GM18505 (cell line): ENCODE results near the gene NKD2.

Experiments
- ATAC-seq: cut with Tn5 transposase; IDR thresholded peaks from one replicate; pipeline ENCODE4 v1.9.1; 2021; ENCODE audit not compliant: unreplicated experiment
- POLR2A ChIP-seq: IDR thresholded peaks from 4 replicates; pipeline ENCODE4 v1.6.1; 2011; ENCODE audit warnings: borderline replicate concordance; ENCODE audit not compliant: insufficient read depth, insufficient read length; ENCODE audit errors: extremely low read depth

Gene NKD2, protein sequence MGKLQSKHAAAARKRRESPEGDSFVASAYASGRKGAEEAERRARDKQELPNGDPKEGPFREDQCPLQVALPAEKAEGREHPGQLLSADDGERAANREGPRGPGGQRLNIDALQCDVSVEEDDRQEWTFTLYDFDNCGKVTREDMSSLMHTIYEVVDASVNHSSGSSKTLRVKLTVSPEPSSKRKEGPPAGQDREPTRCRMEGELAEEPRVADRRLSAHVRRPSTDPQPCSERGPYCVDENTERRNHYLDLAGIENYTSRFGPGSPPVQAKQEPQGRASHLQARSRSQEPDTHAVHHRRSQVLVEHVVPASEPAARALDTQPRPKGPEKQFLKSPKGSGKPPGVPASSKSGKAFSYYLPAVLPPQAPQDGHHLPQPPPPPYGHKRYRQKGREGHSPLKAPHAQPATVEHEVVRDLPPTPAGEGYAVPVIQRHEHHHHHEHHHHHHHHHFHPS

DNA sequence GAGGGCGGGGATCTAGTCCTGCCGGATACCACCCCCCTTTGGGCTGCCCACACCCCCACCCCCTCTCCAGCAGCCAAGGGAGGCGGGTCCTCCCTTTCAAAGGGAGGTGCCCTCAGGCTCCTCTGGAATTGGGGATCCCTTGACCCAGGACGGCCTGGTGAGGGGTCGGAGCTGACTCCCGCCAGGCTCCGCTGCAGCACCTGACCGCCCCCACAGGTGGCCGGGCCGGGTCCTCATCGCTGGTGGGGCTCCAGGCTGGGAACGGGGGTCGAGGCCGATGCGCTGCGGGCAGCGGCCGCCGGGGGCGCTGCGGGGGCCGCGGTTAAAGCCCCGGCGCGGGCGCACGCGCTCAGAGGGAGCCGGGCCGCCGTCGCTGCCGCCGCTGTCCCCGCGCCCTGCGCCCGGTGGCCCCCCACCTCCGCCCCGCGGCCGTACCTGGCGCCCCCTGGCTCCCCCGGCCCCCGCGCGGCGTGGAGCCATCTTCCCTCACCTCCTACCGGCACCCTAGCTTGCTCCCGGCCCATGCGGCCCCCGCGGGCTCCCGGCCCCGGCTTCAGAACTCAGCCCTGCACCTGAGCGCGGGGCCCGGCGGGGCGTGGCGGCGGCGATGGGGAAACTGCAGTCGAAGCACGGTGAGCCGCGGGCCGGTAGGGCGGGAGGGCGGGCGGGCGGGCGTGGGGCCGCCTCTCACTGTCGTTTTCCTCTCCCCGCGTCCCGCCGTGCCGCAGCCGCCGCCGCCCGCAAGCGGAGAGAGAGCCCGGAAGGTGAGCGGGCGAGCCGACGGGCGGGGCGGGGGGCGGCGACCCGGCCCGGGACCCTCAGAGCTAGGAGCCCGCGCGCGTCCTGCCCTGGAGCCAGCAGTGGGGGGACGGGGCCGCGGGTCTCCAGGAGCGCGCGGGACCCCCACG is at the start of gene NKD2:
Gene NKD2, plus strand, starts transcription at position 352 of the 908 bp plus-strand sequence. Its CDS starts 256 bp downstream, at position 608.
- ATAC-seq = no peak
- TF ChIP-seq POLR2A = no peak

DNA sequence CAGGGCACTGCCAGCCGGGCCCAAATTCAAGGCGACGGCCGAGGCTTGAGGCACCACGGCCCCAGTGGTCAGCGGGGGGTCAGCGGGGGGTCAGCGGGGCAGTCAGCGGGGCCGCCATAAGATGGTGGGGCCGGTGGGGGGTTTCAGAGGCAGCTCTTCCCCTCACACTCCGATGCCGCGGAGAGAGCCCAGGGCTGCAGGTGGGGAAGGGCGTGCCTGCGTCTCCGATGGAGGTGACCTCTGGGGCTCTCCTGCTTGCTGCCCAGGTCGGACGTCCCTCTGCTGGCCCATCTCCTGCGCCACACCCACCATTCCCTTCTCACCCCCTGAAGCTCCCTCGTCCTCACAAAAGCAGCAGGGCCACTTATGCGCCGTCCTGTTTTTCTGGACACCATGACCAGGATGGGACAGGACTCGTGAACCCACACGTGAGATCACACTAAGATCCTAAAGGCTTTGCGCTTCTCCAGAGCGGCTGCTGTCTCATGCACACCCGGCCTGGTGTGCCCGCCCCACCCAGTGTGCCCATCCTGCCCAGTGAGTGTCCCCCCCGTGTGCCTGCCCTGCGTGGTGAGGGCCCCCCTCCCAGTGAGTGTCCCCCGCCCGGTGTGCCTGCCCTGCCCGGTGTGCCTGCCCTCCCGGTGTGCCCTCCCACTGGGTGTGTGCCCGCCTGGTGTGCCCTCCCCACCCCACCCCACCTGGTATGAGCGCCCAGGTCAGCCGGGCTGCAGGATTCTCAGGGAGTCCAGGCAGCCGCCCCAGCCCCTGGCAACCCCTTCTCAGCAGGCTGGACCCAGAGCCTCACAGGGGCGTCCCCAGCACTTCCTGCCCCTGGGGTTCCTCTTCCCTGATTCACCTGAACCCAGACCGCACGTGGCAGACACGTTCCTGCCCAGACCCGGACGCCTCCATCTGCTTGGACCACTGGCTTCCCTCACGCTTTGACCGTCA is 48.7 kb upstream of the NKD2 start:
- no peak for TF ChIP-seq POLR2A
- no peak for ATAC-seq

DNA sequence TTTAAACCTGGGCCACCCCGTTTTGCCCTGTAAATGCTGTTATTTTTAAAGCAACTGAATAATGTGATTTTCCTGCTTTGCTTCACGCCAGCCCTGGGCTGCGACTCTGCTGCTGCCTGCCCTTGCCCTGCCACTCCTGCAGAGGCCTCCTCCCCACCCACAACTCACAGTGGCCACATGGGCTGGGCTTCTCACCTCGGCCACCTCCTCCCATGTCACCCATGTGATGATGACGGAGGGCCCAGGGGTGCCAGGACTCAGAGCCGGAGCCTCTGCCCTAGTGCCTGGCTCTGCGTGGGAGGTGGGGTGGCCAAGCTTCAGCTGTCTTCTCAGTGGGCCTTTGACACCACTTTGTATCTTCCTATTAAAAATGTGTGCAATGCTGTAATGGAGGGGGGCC is 48.1 kb upstream of the NKD2 start:
- no peak for ATAC-seq
- no peak for TF ChIP-seq POLR2A

DNA sequence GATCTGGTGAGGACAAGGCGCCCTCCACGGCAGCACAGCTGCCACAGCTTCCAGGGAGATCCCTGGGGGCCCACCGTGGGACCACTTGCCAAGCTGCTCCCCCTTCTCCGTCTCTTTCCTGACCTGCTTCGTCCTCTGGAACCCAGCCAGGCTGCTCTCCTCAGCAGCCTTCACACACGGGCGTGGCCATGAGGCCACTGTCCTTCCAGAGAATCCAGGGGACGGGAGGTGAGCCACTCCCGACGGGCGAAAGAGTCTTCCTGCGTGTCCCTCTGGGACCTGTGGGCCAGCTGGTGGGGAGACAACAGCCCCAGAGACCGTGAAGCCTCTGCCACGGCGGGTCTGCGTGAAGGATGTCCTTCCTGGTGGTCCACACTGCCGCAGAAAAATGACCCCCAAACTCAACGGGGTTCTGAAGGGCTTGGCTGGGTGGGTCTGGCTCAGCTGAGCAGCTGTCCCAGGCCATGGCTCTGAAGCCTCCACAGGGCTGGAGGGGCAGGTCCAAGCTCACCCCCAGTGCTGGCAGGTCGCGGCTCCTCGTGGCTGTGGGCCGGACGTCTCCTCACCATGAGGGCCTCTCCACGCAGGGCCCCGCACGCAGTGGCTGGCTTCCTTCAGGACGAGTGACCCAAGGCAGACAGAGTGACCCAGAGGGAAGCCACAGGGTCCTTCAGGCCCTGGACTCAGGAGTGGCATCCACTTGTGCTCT is 47.4 kb upstream of the NKD2 start:
- ATAC-seq = no peak

DNA sequence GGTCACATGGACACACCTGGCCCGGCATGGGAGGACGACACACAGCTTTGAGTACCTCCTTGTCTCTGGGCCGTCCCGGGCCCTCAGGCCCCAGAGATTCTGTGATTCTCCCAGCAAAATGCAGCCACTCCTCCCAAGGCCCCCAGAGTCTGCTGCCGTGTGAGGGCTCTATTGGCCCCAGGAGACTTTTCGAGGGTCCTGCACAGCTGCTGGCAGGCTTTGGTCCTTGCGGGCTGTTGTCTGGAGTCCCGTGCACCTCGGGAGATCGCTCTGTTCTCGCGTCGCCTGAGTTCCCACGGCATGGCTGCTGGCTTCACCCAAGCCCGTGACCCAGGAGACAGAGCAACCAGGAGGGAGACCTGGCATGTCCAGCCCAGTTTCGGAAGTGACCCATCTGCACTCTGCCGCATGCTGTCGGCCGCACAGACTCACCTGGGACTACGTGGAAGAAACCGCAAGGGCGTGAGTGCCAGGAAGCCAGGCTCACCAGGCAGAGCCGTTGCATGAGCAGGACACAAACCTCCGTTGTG is 46.8 kb upstream of the NKD2 start:
- TF ChIP-seq POLR2A = no peak
- ATAC-seq = no peak

More for the DNA sequence above, 47.4 kb upstream of the NKD2 start:
- TF ChIP-seq POLR2A = no peak

DNA sequence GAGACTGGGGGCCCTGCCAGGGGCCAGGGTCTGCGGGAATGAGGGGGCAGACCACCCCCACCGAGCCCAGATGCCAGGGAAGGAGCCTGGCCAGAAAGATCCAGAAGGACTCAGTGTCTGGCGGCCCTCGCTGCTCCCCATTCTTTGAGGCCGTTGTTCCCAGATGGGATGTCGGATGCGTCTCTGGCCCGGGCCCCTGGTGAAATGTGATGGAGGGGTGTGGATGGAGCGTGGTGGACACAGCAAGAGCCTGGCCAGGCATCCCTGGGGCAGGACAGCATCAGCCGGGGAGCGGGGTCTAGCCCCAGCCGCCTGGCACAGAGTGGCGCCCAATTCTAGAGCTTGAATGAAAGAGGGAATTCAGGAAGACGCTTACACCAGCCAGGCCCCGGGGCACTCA is 46.2 kb upstream of the NKD2 start:
- no peak for ATAC-seq
- TF ChIP-seq POLR2A = no peak

DNA sequence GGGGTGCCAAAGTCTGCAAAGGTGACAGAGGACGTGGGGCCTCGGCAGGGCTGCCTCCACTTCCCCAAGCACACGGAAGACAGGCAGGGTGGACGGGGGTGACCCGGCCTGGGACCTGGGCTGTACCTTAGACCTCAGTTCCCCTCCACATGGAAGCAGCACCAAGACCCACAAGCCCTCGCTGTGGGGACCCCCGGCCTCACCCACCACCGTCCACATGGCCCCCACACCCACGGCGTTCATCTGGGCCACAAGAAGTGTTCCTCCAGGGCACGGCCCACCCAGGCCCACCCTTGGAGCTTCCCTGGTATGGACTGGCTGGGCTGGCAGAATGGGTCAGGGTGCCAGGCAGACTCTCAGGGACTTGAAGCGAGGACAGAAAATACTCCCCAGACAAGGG is 45.8 kb upstream of the NKD2 start:
- ATAC-seq = no peak
- no peak for TF ChIP-seq POLR2A

DNA sequence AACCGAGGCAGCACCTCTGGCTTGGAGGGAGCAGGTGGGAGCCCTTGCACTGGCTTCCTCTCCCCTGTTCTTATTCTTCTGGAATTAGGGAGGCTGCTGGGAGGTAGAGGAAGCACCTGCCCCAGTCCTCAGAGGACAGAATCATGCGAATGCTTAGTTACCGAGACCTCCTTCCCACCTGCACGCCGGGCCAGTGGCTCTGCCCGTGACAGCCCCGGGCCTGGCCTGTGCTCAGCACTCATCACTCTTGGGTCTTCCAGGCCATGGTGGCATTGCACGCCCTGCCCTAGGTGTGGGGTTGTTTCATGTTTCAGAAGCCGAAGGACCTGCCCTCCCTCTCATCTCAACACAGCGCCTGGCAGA is 45.3 kb upstream of the NKD2 start:
- ATAC-seq = peak; percentile 37
- TF ChIP-seq POLR2A = no peak

DNA sequence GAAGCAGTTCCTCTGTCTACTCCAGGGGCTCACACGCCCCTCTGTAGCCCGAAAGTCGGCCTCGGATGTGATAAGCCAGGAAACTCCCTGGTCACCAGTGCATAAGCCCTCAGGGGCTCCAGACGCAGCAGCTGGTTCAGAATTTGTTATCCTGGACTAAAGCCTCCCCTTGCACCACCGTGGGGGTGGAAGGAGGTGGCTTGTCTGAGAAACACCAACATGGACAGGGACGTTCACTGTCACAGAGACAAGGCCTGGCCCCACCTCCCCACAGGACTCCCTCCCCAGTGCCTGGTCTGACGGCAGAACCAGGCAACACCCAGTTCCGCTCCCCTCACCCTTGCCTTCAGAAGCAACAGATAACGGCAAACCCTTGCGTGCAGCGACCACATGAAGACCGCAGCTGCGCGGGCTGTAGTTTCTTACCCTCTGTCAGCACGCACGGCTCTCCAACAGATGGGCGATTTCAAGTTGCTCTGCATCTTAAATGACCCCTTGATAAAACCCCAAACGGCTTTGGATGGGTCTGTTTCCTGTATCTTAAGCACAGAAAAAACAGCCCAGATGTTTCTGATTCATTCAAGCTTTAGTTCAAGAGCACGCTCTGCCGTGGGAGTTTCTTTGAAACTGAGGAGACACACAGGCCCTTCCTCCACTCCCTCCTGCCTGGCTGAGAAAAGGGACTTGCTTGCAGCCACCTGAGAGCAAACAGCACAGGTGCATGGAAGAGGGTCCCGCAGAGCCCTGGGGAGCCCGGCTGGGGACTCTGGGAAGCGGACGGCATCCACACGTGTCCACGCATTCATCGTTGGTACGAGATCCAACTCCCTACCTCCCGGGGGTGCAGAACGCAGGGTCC is 44.7 kb upstream of the NKD2 start:
- peak; percentile 82 for ATAC-seq
- TF ChIP-seq POLR2A = peak; percentile 23

DNA sequence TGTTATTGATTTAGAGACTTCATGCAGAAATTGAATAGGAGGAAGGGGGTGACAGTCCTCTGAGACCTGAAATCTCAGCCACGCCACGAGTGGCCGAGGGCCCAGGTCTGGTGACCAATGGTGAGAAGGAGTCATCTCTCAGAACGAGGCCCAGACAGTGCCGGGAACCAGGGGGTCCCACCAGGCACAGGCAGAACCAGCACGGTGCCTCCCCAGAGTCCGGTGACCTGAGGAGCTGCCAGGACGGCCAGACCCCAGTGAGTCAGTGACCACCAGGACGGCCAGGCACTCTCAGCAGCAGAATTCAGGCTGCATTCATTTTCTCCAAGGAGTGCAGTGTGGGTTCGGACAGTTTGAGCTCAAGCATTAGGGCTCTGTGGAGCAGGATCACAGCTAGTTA is 43.8 kb upstream of the NKD2 start:
- TF ChIP-seq POLR2A = no peak
- ATAC-seq = no peak
